ENCODE results near the gene GRIK4. TPM values are rescaled to one million over a fixed set of nuclear protein-coding genes. Genes with fewer than 3 reads are reported as not detected.

Gene GRIK4
- total RNA-seq, 2 experiments from 2014 or later, result 0.08 TPM; not detected in 1

DNA sequence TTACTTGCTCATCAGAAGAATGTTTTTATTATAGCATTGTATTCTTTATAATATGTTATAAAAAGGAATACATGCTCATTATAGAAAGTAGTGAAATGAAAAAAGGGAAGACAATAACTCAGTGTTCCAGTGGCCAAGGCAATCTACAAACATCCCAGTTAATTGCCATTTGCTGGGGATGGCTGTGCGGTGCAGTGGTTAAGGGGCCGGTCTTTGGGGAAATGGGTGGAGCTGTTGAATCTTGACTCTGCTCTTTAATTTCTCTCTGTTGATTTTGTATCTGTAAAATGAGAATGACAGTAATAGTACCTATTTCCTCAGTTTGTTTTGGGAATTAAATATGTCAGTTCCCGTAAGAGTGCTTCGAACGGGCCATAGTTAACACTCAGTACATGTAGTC lies 299.7 kb downstream of the GRIK4 start:
- ChIA-PET POLR2A (no interaction called here), CTCF (no interaction called here)

GRCh38 chr11:120811731-120812130 lies 300.2 kb downstream of the GRIK4 start:
- ChIA-PET CTCF (no interaction called here), POLR2A (no interaction called here)

DNA sequence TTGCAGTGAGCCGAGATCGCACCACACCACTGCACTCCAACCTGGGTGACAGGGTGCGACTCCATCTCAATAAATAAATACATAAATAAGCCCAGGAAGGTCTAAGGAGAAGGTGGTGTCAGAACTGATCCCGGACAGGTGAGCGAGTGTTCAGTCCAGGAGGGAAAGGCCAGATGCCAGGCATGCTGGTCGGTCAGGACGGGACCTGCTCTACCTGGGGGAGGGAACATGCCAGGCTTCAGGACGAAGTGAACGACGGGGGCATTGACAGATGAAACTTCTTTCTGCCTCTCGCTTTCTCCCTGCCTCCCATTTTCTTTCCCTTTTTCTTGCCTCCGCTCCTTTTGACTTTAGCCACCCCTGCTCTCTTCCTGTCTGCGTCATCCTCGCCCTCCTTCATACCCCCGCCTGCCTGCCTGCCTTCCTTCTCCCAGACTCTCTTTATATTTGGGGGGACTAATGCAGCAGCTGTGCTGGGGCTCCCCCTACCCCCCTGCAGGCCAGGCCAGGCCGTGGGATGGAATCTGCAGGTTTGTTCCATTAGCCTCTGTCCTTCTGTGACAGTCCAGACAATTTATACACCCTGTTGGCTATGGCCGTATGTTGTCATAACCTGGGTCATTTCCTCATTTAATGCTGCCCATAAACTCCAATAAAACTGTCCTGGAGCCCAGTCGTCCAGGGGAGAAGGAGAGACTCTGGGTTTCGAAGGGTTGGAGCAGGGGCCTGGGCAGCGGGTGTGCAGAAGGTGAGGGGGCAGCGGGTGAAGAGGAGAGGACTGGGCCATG lies 303.2 kb downstream of the GRIK4 start:
- POLR2A ChIA-PET, result no interaction called here

DNA sequence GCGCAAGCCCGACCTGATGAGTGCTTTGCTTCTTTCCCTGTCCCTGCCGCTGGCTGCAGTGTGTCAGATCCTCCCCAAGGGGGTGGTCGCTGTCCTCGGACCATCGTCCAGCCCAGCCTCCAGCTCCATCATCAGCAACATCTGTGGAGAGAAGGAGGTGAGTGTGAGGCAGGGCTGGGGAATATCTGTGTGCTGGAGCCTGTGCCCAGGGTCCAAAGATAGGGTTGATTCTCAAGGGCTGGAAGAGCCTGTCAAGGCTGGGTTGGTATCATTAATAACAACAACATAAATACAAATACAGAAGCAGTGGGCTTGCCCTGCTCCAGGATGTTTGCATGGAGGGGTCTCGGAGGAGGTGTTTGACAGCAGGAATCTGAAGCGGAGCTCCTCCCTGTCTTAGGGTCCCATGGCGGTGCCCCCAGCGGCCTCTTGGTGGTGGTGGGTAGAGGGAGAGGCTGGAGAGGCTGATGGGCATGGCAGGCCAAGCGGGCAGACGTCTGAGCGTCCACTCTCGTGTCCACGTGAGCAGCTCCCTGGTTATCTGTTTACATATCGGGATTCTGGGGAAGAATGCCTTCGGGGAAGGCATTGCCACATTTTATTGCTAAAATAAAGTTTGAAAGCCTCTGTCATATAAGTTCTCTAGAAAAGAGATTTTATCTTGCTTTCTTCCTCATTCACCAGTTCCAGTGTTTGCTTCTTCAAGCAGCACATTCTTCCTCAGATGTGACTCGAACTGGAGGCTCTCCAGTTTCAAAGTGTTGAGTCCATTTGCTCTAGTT lies 304.0 kb downstream of the GRIK4 start:
- ChIA-PET CTCF (no interaction called here), POLR2A (no interaction called here)

More for the DNA sequence above, 303.2 kb downstream of the GRIK4 start:
- CTCF ChIA-PET, result no interaction called here

DNA sequence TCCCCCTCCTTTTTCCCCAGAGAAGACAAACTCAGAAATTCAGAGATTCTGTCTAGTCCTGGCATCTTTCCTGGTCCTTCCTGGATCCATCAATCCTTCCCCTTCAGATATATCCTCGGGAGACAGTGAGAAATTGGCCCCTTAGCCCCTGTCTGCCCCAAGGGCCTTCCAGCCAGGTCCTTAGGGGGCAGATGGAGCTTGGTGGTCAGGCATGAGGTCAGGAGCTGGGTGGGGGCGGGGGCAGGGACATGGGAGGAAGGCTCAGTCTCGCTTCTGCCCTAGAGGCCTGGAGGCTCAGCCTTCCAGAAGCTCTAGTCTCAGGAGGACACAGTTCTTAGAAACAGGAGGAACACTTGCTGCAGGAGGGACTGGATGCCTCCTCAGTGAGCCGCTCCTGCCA lies 304.6 kb downstream of the GRIK4 start:
- CTCF ChIA-PET, result no interaction called here
- POLR2A ChIA-PET, result no interaction called here

- ChIA-PET POLR2A (no interaction called here), CTCF (no interaction called here)
These were observed 305.2 kb downstream of the GRIK4 start for GRCh38 chr11:120816711-120817110.

DNA sequence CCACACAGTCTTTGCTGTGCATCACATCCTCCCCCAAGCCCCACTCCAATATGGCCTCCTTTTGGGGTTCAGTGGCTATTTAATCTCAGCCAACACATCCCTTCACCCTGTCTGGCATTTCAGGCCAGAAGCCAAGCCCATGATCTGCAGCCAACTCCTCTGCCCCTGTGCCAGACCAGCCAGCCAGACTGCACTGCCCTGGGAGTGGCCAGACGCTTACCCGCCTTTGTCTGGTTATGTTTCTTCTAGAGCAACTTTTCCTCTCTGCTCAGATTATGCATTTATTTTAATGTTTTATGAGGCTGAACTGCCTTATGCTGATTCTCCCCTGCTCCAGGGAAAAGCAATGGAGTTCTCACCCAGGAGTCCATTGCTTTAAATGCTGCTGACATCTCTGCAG lies 305.6 kb downstream of the GRIK4 start:
- POLR2A ChIA-PET, result no interaction called here
- CTCF ChIA-PET, result no interaction called here

GRCh38 chr11:120818097-120818496 lies 306.5 kb downstream of the GRIK4 start:
- POLR2A ChIA-PET, result no interaction called here
- CTCF ChIA-PET, result no interaction called here

GRCh38 chr11:120819003-120819402 lies 307.5 kb downstream of the GRIK4 start:
- ChIA-PET CTCF (no interaction called here), POLR2A (no interaction called here)

DNA sequence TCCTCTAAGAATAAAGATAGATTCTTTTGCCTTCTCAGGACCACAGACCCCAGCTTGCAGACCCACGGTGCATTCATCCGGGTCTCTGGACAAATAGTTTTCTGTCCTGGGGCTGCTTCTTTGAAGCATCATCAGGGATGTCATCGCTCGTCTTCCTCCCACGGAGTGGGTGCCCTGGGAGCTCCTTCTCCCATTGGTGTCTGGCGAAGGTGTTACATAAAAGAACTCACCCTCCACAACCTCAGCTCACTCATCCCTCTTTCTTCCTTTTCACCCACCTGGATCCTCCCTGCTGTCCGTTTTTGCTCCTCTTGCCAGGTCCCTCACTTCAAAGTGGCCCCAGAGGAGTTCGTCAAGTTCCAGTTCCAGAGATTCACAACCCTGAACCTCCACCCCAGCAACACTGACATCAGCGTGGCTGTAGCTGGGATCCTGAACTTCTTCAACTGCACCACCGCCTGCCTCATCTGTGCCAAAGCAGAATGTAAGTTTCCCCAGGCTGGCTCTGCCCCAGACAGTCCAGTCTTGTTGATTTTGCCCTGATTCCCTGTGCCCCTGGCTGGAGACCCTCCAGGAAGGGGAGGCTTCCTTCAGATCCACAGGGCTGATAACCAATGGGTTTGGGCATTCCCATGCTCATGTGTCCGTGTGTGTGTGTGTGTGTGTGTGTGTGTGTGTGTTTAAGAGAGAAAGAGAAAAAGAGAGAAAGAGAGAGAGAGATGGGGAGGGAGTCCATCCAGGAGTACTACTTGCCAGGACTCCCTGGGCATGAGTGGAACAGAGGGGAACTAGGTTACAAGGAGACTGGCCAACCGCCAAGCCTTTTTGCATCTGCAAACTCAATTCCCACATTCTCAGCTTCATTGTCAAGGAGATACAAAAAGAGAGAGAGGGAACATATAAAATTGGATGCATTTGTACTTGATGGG lies 308.2 kb downstream of the GRIK4 start:
- ChIA-PET CTCF (no interaction called here), POLR2A (no interaction called here)

DNA sequence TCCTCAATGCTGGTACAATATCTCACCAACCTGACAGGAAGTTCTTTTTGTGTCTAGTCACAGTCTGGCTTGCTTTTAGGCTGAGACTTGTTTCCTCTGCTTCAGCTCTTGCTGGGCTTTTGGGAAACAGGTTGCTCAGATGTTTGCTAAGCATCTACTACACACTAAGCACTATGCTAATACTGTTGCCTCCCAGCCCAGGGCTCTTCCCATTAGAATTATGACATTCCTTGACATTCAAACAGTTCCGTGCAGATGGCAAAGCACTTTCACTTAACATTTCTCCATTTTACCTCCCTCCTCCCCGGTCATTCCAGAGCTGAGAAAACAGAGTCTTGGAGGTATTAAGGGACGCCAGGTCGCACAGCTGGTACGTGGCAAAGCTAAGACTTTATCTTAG lies 311.6 kb downstream of the GRIK4 start:
- CTCF ChIA-PET, result no interaction called here
- POLR2A ChIA-PET, result no interaction called here

GRCh38 chr11:120824242-120824641 lies 312.7 kb downstream of the GRIK4 start:
- CTCF ChIA-PET, result no interaction called here
- POLR2A ChIA-PET, result no interaction called here

GRCh38 chr11:120827198-120827597 lies 315.6 kb downstream of the GRIK4 start:
- POLR2A ChIA-PET, result no interaction called here
- CTCF ChIA-PET, result no interaction called here

DNA sequence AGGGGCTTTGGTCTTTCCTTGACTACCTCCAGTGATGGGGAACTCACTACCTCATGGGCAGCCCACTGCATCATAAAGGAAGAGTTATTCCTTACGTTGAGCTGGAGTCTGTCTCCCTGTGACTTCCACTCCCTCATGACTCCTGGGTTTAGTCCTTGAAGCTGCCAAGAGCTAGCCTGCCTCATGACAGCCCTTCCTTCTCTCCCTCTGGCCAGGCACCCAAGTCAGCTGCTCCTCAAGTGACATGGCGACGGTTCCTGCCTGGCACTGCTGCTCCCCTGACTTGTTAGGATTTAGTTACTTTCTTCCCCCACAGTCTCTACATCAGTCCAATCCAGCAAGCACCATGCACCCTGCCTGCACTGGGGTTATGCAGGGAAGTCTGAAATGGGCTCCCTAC lies 316.3 kb downstream of the GRIK4 start:
- CTCF ChIA-PET, result no interaction called here
- POLR2A ChIA-PET, result no interaction called here

- CTCF ChIA-PET, result no interaction called here
These were observed 317.3 kb downstream of the GRIK4 start for GRCh38 chr11:120828847-120829246.

GRCh38 chr11:120830085-120830620 lies 318.6 kb downstream of the GRIK4 start:
- ChIA-PET CTCF (no interaction called here), POLR2A (no interaction called here)

More at GRCh38 chr11:120828847-120829246, 317.3 kb downstream of the GRIK4 start:
- POLR2A ChIA-PET, result no interaction called here

DNA sequence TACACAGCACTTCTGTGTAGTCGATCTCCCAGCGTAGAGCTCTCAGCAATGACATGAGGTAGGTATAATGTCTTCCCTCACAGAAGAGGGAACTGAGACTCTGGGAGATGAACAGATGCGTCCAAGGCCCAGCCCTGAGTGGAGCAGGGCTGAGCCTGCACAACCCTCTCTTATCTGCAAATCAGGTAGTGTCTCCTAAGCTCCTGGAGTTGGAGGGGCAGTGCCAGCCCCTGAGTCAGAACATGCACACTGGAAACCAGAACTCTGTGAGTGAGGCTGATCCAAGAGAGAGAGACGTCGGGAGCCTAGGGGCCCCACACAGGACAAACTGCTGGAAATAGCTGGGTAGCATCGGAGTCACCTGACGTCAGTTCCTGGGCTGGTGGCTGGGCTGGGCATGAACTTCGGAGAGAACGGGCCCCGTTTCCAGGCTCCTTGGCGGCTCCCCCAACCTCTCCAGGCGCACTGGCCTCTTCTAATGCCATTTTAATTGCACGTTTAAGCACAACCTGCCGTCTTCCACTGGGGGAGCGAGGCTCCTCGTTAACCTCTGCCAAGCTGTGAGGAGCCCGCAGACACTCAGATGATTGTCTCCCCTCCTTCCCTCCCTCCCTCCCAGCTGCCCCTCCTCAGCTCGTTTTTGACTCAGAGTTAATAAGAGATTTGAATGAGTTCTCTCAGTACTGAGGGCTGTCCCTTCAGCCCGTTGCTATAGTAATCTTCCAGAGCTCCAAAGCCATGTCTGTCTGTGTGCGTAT lies 321.1 kb downstream of the GRIK4 start:
- CTCF ChIA-PET, result no interaction called here
- POLR2A ChIA-PET, result no interaction called here

- ChIA-PET POLR2A (interaction anchor here (0.6 kb wide), 1 partner anchor 141 kb away, joined by 3 read pairs; no protein-coding TSS in a partner anchor), CTCF (no interaction called here)
These were observed 323.2 kb downstream of the GRIK4 start for GRCh38 chr11:120834686-120835210.

GRCh38 chr11:120835601-120836228 lies 324.2 kb downstream of the GRIK4 start:
- CTCF ChIA-PET, result no interaction called here
- POLR2A ChIA-PET, result no interaction called here
